Neural progenitor cell (in vitro differentiated cells): ENCODE data around the gene TIMP4. TPM values are rescaled to one million over a fixed set of nuclear protein-coding genes. Genes with fewer than 3 reads are reported as not detected.

Experiments
- DNase-seq: peaks from one replicate; pipeline ENCODE4 v3.0.0-alpha.2; 2016; ENCODE audit warnings: low spot score
- H2AFZ ChIP-seq: fragments of 200-600 bp; sonication (generic); replicated peaks from 2 replicates; pipeline ENCODE4 v1.6.1; 2016; ENCODE audit warnings: antibody characterized with exemption
- H3F3A ChIP-seq: fragments of 200-600 bp; sonication (generic); 2 replicates; pipeline ENCODE4 v1.6.1; 2016; ENCODE audit warnings: antibody characterized with exemption, low read depth
- H3K27ac ChIP-seq: fragments of 200-600 bp; sonication (generic); 2 replicates; pipeline ENCODE4 v1.5.1; 2016; ENCODE audit warnings: mild to moderate bottlenecking
- H3K27me3 ChIP-seq: fragments of 200-600 bp; sonication (generic); 2 replicates; pipeline ENCODE4 v1.6.1; 2016; ENCODE audit warnings: mild to moderate bottlenecking, moderate library complexity
- H3K36me3 ChIP-seq: fragments of 200-600 bp; sonication (generic); 2 replicates; pipeline ENCODE4 v1.5.1; 2016
- H3K4me1 ChIP-seq: fragments of 200-600 bp; sonication (generic); 2 replicates; pipeline ENCODE4 v1.6.1; 2016; ENCODE audit warnings: mixed run types
- H3K4me2 ChIP-seq: fragments of 200-600 bp; sonication (generic); 2 replicates; pipeline ENCODE4 v1.6.1; 2016
- H3K4me3 ChIP-seq: fragments of 200-600 bp; sonication (generic); 2 replicates; pipeline ENCODE4 v1.5.1; 2016
- H3K79me2 ChIP-seq: fragments of 200-600 bp; sonication (generic); 2 replicates; pipeline ENCODE4 v1.6.1; 2016; ENCODE audit warnings: low read depth
- H3K9ac ChIP-seq: fragments of 200-600 bp; sonication (generic); 2 replicates; pipeline ENCODE4 v1.6.1; 2016
- H3K9me3 ChIP-seq: fragments of 200-600 bp; sonication (generic); 2 replicates; pipeline ENCODE4 v1.5.1; 2016; ENCODE audit warnings: low read depth
- H4K20me1 ChIP-seq: fragments of 200-600 bp; sonication (generic); 2 replicates; pipeline ENCODE4 v1.6.1; 2016; ENCODE audit warnings: low read depth
- H3K27ac Mint-ChIP-seq: 3 replicates; pipeline ENCODE4 v1.8.0; 2021; ENCODE audit warnings: mixed read lengths
- H3K27me3 Mint-ChIP-seq: 2 replicates; pipeline ENCODE4 v1.8.0; 2022; ENCODE audit warnings: low read depth, mild to moderate bottlenecking, inconsistent platforms, moderate library complexity, mixed read lengths; ENCODE audit not compliant: insufficient read depth
- H3K36me3 Mint-ChIP-seq: 3 replicates; pipeline ENCODE4 v1.8.0; 2021; ENCODE audit warnings: mixed read lengths
- H3K4me1 Mint-ChIP-seq: 3 replicates; pipeline ENCODE4 v1.8.0; 2021; ENCODE audit warnings: mixed read lengths
- H3K4me3 Mint-ChIP-seq: 3 replicates; pipeline ENCODE4 v1.8.0; 2021; ENCODE audit warnings: mild to moderate bottlenecking, moderate library complexity, mixed read lengths
- H3K9me3 Mint-ChIP-seq: 3 replicates; pipeline ENCODE4 v1.8.0; 2020; ENCODE audit warnings: mixed read lengths
- EZH2 ChIP-seq: fragments of 200-600 bp; sonication (generic); IDR thresholded peaks from 2 replicates; pipeline ENCODE4 v1.6.1; 2017; ENCODE audit warnings: antibody characterized with exemption, mild to moderate bottlenecking, moderate library complexity
- EZH2phosphoT487 ChIP-seq: fragments of 200-600 bp; sonication (generic); IDR thresholded peaks from 2 replicates; pipeline ENCODE4 v1.6.1; 2017; ENCODE audit warnings: antibody characterized with exemption
- total RNA-seq: library from RNA; depleted of rRNA; stranded (reverse); fragments of >200 nt; gene quantifications from 2 replicates; pipeline ENCODE4 v1.2.3, GENCODE V29; 2015; ENCODE audit warnings: low replicate concordance
- TF ChIP-seq, protein P1 (sequence below): fragments of 200-600 bp; sonication (generic); IDR thresholded peaks from 2 replicates; pipeline ENCODE4 v1.5.1; 2017; ENCODE audit warnings: antibody characterized with exemption, mild to moderate bottlenecking

Gene TIMP4
- 0.07 and 0.15 TPM in 2 replicates for total RNA-seq

- Mint-ChIP-seq H3K27ac (peak within 1 kb of the TSS; percentile 95), H3K27me3 (peaks cover 5% of the 10 kb centered on the region), H3K4me3 (peak within 1 kb of the TSS; percentile 58), H3K9me3 (no peaks in the 10 kb centered on the region), H3K36me3 (no peaks in the 10 kb centered on the region), H3K4me1 (peaks cover 21% of the 10 kb centered on the region)
- Histone ChIP-seq H2AFZ (peak within 1 kb of the TSS; percentile 7), H3K9me3 (no peaks in the 10 kb centered on the region), H3K27ac (no peak within 1 kb of the TSS), H3K36me3 (no peaks in the 10 kb centered on the region), H3K4me2 (peak within 1 kb of the TSS; percentile 73), H3K4me3 (peak within 1 kb of the TSS; percentile 42), H4K20me1 (peaks cover 5% of the 10 kb centered on the region), H3F3A (peaks cover 18% of the 10 kb centered on the region), H3K79me2 (no peaks in the 10 kb centered on the region), H3K4me1 (peaks cover 16% of the 10 kb centered on the region), H3K27me3 (peaks cover 32% of the 10 kb centered on the region), H3K9ac (no peak within 1 kb of the TSS)
- TF ChIP-seq EZH2phosphoT487 (no peak), EZH2 (no peak)
- TF ChIP-seq, protein P1, sequence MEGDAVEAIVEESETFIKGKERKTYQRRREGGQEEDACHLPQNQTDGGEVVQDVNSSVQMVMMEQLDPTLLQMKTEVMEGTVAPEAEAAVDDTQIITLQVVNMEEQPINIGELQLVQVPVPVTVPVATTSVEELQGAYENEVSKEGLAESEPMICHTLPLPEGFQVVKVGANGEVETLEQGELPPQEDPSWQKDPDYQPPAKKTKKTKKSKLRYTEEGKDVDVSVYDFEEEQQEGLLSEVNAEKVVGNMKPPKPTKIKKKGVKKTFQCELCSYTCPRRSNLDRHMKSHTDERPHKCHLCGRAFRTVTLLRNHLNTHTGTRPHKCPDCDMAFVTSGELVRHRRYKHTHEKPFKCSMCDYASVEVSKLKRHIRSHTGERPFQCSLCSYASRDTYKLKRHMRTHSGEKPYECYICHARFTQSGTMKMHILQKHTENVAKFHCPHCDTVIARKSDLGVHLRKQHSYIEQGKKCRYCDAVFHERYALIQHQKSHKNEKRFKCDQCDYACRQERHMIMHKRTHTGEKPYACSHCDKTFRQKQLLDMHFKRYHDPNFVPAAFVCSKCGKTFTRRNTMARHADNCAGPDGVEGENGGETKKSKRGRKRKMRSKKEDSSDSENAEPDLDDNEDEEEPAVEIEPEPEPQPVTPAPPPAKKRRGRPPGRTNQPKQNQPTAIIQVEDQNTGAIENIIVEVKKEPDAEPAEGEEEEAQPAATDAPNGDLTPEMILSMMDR: no peak
- DNase-seq: peak; percentile 54
Measured at GRCh38 chr3:12158387-12159226, at the start of gene TIMP4. Gene TIMP4, minus strand, starts transcription at chr3:12158912. Its CDS starts 72 bp downstream, at chr3:12158840.

DNA sequence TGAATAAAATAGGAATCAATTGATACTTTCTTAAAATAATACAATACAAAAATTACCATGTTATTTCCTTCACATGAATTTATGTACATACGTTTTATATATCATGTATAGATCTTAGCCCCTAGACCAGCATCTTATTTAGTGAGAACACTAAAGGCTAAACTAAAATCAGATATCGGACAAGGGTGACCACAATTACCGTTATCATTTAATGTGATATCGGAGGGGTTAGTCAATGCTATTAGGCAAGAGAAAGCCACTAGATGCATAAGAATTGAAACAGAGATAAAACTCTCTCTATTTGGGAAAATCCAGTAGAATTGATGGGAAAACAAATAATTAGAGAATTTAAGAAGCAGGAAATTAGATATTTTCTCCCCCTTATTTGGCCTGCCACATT, 46.5 kb upstream of the TIMP4 start:
- H3K27ac ChIP-seq: no peak overlapping the region
- no peak overlapping the region for H3K9ac ChIP-seq
- H3K27me3 ChIP-seq: no peaks in the 10 kb centered on the region
- H2AFZ ChIP-seq: no peak overlapping the region
- no peak overlapping the region for H3K4me2 ChIP-seq
- Mint-ChIP-seq H3K27me3 (no peaks in the 10 kb centered on the region), H3K36me3 (no peaks in the 10 kb centered on the region), H3K4me1 (no peaks in the 10 kb centered on the region), H3K4me3 (no peak overlapping the region), H3K27ac (no peak overlapping the region), H3K9me3 (no peaks in the 10 kb centered on the region)
- H3F3A ChIP-seq: no peaks in the 10 kb centered on the region
- H4K20me1 ChIP-seq: no peaks in the 10 kb centered on the region
- H3K4me3 ChIP-seq: no peak overlapping the region
- H3K4me1 ChIP-seq: no peaks in the 10 kb centered on the region
- DNase-seq: no peak
- H3K36me3 ChIP-seq: no peaks in the 10 kb centered on the region
- no peaks in the 10 kb centered on the region for H3K79me2 ChIP-seq
- TF ChIP-seq, protein P1: no peak
- TF ChIP-seq EZH2: no peak
- TF ChIP-seq EZH2phosphoT487: no peak
- H3K9me3 ChIP-seq: no peaks in the 10 kb centered on the region

GRCh38 chr3:12201813-12202212, 43.1 kb upstream of the TIMP4 start:
- Mint-ChIP-seq H3K4me1 (no peaks in the 10 kb centered on the region), H3K36me3 (no peaks in the 10 kb centered on the region), H3K4me3 (no peak overlapping the region), H3K27me3 (no peaks in the 10 kb centered on the region), H3K9me3 (no peaks in the 10 kb centered on the region), H3K27ac (no peak overlapping the region)
- no peaks in the 10 kb centered on the region for H3K79me2 ChIP-seq
- H3K27ac ChIP-seq: no peak overlapping the region
- H3K4me1 ChIP-seq: no peaks in the 10 kb centered on the region
- H3F3A ChIP-seq: no peaks in the 10 kb centered on the region
- H3K36me3 ChIP-seq: no peaks in the 10 kb centered on the region
- no peak overlapping the region for H3K9ac ChIP-seq
- H3K4me3 ChIP-seq: no peak overlapping the region
- no peak for TF ChIP-seq EZH2
- TF ChIP-seq, protein P1: no peak
- TF ChIP-seq EZH2phosphoT487: no peak
- DNase-seq: no peak
- H3K4me2 ChIP-seq: no peak overlapping the region
- H2AFZ ChIP-seq: no peak overlapping the region
- H3K27me3 ChIP-seq: no peaks in the 10 kb centered on the region
- H4K20me1 ChIP-seq: no peaks in the 10 kb centered on the region
- no peaks in the 10 kb centered on the region for H3K9me3 ChIP-seq
